ELF-1 (cell line): ENCODE measurements around the gene KRTAP5-9.
"Not testable (repeated sequence)": the region's sequence is repeated elsewhere in the genome, so short reads cannot be mapped to it uniquely, and the experiment has no call there.

Source experiments
- DNase-seq: peaks from one replicate; pipeline ENCODE4 v3.0.0-alpha.2; 2016; ENCODE audit warnings: low read depth, low spot score

The KRTAP5-9 gene

DNA sequence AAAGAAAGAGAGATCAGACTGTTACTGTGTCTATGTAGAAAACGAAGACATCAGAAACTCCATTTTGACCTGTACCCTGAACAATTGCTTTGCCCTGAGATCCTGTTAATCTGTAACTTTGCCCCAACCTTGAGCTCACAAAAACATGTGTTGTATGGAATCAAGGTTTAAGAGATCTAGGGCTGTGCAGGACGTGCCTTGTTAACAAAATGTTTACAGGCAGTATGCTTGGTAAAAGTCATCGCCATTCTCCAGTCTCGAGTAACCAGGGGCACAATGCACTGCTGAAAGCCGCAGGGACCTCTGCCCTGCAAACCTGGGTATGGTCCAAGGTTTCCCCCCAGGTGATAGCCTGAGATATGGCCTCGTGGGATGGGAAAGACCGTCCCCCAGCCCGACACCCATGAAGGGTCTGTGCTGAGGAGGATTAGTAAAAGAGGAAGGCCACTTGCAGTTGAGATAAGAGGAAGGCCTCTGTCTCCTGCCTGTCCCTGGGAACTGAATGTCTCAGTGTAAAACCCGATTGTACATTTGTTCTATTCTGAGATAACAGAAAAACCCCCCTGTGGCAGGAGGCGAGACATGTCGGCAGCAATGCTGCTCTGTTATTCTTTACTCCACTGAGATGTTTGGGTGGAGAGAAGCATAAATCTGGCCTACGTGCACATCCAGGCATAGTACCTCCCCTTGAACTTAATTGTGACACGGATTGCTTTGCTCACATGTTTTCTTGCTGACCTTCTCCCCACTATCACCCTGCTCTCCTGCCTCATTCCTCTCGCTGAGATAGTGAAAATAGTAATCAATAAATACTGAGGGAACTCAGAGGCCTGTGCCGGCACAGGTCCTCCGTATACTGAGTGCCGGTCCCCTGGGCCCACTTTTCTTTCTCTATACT, 13.3 kb upstream of the KRTAP5-9 start:
- DNase-seq = not testable (repeated sequence)

DNA sequence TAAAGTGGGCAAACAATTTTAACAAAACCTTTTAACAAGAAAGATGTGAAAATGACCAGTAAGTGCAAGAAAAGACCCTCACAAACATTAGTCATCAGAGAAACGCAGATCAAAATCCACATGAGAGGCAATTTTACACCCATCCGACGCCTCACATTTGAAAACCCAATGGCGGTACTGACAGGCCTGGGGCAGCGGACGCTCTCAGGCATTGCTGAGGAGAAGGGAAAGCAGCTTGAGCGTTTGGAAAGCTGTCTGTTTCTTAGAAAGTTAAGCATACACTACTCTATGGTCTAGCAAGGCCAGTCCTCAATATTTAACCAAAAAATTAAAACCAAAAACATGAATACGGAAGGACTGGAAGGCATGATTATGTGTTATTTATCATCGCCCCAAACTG, 12.4 kb upstream of the KRTAP5-9 start:
- DNase-seq = no peak

DNA sequence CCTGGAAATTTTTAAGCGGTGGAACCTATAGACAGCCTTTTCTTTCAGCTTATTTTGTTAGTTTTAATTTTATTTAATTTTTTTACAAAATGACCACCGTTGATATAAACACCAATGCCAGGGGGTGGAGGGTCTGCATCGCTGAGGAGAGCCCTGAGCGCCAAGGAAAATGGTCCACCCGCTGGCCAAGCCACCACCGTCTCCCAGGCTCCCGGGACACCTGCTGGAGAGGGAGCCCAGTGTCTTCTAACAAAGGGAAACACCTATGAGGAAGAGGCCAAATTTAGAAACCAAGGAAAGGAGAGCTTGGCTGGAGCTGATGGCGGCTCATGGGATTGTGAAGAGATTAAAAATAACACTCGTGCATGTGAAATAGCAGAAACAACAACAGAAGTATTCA, 10.7 kb upstream of the KRTAP5-9 start:
- no peak for DNase-seq

DNA sequence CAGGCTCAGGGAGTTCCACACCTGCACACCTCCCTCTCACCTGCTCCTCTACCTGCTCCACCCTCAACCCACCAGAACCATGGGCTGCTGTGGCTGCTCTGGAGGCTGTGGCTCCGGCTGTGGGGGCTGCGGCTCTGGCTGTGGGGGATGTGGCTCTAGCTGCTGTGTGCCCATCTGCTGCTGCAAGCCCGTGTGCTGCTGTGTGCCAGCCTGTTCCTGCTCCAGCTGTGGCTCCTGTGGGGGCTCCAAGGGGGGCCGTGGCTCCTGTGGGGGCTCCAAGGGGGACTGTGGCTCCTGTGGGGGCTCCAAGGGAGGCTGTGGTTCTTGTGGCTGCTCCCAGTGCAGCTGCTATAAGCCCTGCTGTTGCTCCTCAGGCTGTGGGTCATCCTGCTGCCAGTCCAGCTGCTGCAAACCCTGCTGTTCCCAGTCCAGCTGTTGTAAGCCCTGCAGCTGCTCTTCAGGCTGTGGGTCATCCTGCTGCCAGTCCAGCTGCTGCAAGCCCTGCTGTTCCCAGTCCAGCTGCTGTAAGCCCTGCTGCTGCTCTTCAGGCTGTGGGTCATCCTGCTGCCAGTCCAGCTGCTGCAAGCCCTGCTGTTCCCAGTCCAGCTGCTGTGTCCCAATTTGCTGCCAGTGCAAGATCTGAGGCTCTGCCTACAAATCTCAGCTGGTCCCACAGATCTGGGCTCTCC, 10.1 kb upstream of the KRTAP5-9 start, which contains the start of gene KRTAP5-8:
Gene KRTAP5-8 (plus strand): TSS at position 49 of the 689 bp plus-strand sequence. CDS start 31 bp downstream, at position 80.
- DNase-seq = not testable (repeated sequence)

DNA sequence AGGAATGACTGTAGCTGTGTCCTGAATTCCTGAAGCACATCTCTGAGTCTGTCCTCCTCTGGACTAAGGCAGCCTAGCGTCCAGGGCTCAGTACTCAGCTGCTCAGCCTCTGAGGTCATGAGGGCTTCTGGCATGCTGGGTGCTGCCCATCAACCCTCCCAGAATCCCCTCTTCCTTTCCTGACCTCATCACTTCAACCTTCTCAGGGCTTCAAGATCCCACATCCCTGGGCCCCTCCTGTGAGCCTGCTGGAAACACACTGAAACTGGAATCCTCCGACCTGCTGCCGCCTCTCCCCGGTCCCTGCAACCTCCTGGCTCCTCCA, 9.6 kb upstream of the KRTAP5-9 start:
- peak; percentile 33 for DNase-seq

DNA sequence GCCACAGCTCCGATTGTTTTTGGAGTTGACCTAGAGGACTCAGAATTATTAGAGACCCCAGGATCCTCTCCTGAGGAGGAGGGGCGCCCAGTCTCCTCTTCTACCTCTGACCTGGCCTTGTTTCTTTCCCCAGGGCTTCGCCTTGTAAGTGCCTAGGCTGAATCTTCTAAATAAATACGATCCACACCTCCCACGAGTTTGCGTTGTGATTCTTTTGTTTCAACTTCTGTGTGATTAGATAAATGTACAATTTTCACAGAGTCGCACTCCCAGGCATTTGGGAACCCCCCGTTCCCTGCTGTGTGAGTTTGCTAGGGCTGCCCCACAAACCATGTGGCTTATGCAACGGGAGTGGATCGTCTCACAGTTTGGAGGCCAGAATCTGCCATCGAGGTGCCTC, 9.2 kb upstream of the KRTAP5-9 start:
- DNase-seq = no peak

DNA sequence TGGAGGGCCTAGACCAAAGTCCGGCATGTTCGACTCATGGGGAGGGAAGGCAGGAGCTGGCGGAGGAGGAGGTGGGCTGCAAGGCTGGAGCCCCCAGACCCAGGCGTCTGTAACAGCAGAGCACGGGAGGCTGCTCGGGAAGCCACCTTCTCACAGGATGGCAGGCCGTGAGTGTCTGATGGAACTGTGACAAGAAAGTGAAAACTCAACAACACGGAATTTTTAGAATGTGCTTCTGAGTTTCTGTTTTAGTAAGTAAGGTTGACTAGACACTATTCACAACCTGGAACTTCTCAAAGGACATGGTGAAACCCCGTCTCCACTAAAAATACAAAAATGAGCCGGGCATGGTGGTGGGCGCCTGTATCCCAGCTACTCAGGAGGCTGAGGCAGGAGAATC, 8.2 kb upstream of the KRTAP5-9 start:
- DNase-seq = not testable (repeated sequence)

DNA sequence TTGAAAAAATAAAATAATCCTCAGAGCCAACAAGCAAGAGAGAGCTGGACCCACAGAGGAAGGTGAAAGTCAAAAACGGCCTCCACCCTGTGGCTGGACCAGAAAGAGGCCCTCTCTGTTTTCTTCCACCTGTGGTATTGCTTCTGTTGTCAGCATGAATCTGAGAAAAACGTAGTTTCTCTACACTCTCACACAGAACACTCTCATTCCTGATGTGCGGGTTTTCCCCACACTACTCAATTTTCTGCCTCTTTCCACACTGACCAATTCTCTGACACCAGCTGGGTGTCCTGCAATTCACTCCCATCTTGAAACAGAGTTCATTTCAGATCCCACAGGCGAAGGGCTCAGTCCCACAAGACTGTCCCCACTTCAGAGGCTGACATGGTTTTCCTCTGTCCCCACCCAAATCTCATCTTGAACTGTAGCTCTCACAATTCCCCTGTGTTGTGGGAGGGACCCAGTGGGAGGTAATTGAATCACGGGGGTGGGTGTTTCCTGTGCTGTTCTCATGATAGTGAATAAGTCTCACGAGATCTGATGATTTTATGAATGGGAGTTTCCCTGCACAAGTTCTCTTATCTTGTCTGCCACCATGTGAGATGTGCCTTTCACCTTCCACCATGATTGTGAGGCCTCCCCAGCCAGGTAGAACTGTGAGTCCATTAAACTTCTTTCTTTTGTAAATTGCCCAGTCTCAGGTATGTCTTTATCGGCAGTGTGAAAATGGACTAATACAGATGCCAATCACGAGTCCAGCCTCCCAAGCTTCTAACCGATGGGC, 7.5 kb upstream of the KRTAP5-9 start:
- not testable (repeated sequence) for DNase-seq

DNA sequence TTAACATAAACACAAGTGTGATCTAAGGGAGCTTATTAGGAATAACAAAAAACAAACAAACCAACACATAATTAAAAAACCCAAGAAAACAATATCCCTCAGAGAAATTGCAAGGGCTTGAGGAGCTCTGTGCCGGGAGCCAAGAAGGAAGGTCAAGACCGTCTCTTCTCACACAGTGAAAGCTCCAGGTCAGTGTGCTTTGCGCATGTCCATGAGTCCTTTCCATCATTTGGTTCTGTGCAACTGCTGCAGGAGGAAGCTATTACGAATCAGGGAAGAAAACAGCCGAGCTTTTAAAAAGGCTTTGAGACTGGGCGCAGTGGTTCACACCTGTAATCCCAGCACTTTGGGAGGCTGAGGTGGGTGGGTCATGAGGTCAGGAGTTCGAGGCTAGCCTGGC, 5.8 kb upstream of the KRTAP5-9 start:
- DNase-seq = no peak

DNA sequence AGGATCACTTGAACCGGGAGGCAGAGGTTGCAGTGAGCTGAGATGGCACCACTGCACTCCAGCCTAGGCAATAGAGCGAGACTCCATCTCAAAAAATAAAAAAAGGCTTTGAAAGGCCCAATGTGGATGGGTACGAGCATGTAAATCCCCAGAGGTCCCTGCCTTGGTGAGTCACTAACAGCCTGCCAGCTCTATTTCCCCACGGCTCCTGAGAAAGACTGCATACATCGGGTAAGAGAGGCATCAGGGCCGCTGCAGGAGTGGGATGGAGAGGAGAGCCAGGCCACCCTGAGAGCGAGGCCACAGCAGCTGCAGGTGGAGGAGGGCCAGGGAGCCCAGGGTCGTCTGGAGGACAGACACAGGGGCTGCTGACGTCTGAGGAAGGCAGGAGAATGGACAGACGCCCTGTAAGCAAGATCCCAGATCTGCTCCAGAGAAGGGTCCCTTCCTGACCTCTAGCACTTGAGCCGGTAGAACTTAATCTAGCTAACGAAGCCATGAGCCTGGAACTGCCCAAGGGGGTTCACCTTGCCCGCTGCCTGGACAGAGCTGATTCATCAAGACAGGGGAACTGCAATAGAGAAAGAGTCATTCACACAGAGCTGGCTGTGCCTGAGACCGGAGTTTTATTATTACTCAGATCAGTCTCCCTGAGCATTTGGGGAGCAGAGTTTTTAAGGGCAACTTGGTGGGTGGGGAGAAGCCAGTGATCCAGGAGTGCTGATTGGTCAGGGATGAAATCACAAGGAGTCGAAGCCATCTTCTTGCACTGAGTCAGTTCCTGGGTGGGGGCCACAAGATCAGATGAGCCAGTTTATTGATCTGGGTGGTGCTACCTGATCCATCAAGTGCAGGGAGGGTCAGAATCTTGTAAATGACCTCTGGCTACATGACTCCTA, 5.1 kb upstream of the KRTAP5-9 start:
- peak; percentile 28 for DNase-seq

DNA sequence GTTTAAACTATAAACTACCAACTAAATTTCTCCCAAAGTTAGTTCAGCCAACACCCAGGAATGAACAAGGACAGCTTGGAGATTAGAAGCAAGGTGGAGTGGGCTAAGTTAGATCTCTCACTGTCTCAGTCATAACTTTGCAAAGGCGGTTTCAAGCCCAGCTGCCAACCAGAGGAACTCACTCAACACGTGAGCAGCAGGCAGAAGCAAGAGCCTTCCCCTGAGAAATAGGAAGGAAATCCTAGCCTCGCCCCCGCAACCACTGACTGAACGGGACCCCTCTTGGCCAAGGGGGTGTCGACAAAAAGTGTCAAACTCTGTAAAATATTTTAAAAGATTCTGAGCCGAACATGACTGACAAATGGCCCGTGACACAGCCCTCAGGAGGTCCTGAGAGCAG, 4.4 kb upstream of the KRTAP5-9 start:
- no peak for DNase-seq

DNA sequence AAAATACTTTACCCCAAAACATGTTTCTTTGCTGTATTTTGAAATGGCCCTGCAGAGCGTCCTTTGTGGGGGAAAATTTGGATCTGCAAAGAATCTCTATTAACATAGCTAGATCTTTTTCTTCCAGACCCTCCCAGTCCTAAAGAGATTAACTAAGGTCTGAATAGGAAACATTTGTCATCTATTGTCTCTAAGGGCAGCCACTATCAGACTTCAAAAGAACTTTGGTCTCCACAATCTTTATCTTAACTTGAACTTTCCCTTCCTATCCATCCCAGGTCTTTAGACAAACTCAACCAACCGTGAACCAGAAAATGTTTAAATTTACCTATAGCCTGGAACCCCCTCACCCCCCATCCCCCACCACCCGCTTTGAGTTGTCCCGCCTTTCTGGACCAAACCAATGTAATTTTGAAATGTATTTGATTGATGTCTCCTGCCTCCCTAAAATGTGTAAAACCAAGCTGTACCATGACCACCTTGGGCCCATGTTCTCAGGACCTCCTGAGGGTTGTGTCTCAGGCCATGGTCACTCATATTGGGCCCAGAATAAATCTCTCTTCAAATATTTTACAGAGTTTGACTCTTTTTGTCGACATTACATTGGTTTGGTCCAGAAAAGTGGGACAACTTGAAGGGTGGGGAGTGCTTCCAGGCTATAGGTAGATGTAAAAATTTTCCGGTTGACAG, 3.5 kb upstream of the KRTAP5-9 start:
- DNase-seq = no peak

DNA sequence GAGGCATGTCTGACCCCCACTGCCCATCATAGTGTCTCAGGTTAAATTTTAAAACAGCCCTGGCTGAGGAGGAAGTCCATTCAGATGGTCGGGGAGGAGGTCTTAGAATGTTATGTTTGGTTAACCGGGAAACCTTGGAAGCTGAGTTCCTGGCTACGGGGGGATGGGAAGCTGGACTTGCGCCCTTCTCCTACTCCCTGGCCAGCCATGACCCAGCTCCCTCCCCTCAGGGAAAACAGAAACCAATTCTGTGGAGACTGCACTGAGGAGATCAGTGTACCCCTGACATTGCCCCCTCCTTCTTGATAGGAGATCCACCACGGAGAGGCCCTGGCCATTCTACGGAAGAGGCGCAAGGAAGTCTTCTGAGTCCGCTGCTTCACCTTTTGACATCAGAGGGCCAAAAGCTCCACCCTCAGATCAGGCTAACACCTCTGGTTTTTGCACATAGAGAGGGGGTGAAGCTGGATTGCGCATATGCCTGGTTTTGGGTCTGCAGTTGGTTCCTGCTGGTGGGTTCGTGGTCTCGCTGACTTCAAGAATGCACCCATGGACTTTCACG, 2.7 kb upstream of the KRTAP5-9 start:
- DNase-seq = no peak

DNA sequence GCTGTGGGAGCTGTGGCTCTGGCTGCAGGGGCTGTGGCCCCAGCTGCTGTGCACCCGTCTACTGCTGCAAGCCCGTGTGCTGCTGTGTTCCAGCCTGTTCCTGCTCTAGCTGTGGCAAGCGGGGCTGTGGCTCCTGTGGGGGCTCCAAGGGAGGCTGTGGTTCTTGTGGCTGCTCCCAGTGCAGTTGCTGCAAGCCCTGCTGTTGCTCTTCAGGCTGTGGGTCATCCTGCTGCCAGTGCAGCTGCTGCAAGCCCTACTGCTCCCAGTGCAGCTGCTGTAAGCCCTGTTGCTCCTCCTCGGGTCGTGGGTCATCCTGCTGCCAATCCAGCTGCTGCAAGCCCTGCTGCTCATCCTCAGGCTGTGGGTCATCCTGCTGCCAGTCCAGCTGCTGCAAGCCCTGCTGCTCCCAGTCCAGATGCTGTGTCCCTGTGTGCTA, 514 bp downstream of the KRTAP5-9 start:
- no peak for DNase-seq

DNA sequence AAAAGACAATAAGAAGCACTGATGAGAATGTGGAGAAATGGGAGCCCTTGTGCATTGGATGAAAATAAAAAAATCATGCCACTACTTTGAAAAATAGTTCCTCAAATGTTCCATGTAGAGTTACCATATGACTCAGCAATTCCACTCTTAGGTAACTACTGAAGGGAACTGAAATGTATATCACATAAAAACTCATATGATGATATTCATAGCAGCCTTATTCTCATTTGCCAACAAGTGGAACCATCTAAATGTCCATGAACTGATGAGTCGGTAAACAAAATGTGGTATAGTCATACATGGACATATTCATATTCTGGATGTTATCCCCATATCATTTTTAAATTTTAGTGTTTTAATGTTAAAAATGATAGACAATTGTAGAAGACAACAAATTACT, 3.5 kb downstream of the KRTAP5-9 start:
- no peak for DNase-seq

DNA sequence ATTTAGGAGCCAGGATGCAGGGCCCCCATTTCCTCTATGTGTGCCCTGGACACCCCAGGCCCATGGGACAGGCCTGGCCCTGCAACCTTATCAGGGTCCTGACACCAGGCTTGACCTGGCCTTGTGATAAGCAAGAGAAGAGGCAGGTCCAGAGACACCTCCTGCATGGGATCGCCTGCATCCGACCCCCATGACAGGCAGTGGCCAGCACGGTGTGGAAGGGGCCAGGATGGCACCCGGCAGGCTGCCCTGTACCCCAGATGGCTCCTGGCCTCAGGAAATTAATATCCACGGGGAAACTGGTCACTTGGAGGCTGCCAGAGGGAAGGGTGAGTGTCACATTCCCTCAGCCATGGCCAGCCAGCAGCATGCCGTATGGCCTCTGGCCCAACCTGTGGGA, 6.8 kb downstream of the KRTAP5-9 start:
- no peak for DNase-seq

DNA sequence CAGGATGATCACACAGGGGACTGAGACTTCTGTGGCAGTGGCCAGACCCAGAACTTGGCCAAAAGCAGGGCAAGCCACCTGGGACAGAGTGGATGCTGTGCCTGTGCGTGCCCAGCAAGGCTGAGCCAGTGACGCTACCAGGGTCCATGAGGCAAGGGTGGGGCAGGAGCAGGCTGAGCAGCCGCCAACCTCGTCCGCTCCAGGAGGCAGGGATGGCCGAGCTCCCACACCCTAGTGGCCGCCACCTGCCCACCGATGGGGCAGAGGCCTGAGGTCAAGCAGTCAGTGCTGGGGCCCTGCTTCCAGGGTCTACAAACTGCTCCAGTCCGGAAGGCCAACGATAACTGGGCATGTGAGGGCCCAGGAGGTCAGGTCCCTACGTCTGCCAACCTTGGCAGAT, 7.3 kb downstream of the KRTAP5-9 start:
- no peak for DNase-seq

DNA sequence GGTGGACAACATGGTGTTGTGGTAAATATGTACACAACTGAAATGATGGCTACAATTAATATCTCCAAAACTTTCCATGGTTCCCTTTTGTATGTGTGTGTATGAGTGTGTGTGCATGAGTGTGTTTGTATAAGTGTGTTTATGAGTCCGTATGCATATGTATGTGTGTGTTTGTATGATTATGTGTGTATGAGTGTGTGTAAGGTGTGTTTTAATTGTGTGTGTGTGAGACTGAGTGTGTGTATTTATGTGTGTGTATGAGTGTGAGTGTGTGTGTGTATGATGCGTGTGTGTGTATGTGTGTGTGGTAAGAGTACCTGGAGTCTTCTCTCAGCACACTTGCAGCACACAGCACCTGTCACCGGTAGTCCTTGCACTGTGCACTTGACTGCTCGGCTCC, 7.8 kb downstream of the KRTAP5-9 start:
- DNase-seq = no peak

DNA sequence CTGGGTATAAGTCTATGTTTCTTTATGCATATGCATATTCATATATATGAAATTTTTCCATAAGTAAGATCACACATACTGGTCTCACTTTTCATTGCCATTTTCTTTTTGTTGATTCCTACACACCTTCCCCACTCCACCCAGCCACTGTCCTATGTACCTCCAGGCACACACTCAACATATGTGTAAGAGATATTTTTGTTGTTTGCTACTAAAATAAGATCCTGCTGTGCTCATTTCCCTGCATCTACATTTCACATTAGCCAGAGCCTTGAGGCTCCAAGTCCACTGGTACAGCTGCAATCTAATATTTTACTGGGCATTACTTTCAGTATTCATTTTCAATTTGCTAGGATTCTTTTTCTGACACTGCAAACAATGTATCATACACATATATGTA, 9.0 kb downstream of the KRTAP5-9 start:
- no peak for DNase-seq

DNA sequence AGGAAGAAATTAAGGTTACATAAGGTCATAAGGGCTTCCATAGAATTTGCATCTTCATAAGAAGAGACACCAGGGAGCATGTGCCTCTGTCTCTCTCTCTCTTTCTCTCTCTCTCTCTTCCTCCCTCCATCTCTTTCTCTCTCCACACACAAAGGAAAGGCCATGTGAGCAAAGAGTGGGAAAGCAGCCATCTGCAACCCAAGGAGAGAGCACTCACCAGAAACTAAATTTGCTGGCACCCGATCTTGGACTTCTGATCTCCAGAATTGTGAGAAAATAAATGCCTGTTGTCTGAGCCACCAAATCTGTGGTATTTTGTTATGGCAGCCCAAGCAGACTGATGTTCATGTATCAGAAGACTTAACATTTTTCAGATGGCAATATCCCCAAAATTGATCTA, 10.8 kb downstream of the KRTAP5-9 start:
- DNase-seq = no peak
